Activated T-helper 1 cell treated with Interleukin-2 at 50 U/mL for 16 hours (primary cell): ENCODE results near the gene TTLL4.

Experiments
- DNase-seq: peaks from one replicate; pipeline ENCODE4 v3.0.0-alpha.2; 2020; ENCODE audit warnings: low read depth

TTLL4 gene

DNA sequence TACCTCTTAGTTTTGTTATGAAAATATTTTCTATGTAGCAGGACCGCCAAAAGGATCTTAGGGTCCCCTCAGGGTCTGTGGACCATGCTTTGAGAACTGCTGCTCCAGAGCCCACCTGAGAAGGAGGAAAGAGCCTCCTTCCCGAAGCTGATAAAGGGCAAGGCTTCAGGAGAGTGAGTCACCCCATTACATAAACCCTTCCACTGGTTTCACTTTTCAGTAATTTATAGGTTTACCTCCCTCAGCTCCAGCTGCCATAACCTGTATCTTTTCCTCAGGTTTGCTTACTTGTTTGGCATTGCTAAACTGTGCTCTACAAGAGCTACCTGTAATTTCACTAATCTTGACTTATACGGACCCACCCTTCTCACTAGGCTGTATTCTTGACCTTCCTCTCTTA lies 6.6 kb downstream of the TTLL4 start:
- DNase-seq: no peak

DNA sequence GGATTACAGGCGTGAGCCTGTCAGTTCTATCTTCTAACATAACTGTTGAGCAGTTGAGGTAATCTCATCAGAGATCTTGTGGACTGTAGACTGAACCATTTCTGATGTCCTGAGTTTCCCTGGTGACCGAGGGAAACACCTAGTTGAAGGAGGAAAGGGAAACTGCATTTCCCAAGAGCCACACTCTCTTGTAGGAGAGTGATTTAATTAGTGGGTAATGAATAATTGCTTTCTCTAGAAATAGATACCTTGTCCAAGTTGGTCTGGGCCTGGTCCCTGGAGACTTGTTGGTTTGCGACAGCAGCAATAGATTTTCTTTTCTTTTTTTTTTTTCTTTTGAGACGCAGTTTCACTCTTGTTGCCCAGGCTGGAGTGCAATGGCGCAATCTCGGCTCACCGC lies 7.4 kb downstream of the TTLL4 start:
- DNase-seq: no peak

- no peak for DNase-seq
These were observed 8.8 kb downstream of the TTLL4 start for GRCh38 chr2:218719457-218719856.

DNA sequence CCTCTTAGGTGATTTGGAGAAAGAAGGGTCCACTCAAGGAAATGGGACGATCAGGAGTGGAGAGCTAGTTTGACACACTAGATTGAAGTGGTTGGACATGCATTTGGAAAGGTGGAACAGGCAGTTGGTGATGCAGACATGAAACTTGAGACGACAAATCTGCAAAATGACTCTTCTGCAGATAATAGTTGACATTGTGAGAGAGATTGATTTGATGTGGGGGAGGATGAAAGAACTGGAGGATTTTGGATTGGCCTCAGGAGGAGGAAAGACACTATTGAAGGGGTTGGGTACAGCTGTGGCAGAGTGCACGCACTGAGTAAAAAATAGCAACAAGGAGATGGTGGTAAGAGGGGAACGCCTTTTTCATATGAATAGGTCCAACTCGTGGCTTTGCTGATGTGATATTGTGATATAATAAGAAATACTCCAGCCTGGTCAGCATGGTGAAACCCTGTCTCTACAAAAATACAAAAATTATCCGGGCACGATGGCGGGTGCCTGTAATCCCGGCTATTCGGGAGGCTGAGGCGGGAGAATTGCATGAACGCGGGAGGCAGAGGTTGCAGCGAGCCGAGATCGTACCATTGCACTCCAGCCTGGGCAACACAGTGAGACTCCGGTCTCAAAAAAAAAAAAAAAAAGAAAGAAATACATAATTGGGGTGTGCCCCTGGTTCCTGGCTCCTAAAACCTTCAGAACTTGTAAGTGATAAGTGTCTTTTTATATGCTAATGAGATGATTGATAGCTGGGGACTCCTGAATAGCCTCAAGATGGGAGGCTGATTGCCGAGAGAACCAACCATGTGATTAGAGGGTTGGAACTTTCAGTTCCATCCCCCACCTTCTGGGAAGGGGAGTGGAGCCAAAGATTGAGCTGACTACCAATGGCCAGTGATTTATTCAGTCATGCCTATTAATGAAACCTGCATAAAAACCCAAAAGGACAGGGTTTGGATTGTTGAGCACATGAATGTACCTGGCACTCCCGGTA lies 9.7 kb downstream of the TTLL4 start:
- no peak for DNase-seq

DNA sequence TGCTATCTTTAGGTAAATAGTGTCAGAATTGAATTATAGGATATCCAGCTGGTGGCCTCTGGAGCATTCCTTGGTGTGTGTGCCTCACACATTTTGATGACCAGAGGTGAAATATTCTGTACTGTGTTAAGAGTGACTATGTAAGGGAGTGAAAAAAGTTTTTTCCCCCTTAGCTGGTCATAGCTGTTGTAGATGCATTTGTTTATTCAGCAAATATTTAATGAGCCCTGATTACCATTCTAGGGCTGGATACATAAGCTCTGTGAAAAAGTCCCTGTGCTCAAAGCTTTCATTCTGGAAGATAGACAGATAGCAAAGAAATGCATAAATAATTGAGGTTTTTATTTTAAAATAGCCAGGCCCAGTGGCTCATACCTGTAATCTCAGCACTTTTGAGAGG lies 10.9 kb downstream of the TTLL4 start:
- DNase-seq: no peak

- DNase-seq: no peak
These were observed 11.3 kb downstream of the TTLL4 start for GRCh38 chr2:218721934-218722333.

- no peak for DNase-seq
These were observed 11.8 kb downstream of the TTLL4 start for GRCh38 chr2:218722419-218722818.

DNA sequence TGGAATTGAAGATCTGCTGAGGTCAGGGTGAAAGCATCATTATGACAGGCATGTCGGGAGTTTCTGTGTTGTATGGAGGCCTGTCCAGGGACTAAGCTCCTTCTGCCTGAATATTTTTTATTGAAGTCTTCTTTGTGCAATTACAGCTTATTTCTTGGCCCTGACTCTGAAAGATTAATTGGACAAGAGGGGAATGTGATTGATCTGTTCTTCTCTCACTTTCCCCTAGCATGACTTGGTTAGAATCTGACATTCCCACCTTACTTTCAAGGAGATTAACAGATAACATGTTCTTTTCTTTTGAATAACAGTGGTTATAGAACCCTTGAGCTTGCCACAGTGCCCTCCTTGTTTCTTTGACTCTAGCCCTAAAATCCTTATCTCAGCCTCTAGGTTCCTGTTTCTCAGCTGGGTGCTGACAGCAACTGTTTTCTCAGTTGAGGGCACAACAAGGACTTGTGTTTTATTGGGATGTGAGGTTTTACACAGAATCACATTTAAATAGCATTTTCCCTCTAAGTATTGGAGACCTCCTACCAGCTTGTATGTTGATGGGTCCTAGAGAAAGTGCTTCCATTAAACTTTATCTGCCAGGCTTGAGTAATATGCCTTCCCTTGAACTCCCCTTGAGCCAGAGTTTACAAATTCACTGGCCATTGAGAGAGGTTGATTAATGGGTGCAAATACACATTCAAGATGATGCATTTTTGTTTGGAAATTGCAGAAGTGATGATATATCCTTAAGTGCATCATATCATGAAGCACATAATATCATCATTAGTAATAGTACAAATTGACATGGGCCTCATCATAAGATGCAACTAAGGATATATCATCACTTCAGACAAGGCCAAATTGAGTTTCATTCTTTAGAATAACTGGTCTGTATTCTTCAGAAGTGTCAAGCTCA lies 12.5 kb downstream of the TTLL4 start:
- DNase-seq: no peak

- DNase-seq: no peak
These were observed 15.5 kb downstream of the TTLL4 start for GRCh38 chr2:218726004-218726574.

- no peak for DNase-seq
These were observed 17.0 kb downstream of the TTLL4 start for GRCh38 chr2:218727502-218728165.

DNA sequence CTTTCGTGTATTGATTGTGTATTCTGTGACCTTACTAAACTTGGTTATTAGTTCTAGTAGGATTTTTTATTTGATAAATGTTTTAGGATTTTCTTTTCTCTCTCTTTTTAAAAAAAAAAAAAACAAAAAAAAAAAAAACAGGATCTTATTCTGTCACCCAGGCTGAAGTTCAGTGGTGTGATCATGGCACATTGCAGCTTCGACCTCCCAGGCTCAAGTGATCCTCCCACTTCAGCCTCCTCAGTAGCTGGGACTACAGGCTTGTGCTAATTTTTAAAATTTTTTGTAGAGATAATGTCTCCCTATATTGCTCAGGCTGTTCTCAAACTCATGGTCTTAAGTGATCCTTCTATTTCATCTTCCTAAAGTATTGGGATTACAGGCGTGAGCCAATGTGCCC lies 19.0 kb downstream of the TTLL4 start:
- DNase-seq: no peak

DNA sequence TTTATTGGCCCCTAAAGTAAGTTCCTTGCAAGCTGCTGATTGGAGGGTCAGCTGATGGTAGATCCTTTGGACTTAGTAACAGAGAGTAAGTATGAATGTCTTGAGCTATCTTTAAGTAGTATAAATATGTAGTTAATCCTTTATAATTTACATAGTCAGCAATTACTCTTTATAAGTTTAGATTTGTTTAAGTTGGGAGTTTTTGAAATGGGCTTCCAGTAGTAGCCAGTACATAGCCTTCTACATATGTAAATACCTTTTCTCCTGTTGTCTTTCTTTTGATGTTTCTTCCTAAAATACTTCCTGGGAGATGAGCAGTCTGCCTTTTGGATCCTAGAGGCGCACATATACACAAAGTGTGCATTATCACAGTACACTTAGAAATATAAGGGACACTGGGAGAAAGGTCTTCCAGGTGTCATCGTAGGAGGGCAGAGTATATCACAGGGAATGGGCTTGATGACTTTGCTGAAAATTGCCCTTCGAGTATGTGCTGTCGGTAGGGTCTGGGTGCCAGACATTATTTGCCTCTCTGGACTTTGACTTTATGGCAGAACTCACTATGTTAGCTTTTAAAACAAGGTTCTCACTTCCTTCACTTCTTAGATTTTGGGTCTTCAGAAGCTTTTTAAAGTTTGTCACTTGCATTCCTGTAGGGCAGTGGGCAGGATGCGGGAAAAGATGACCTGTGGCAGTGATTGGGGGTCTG lies 21.6 kb downstream of the TTLL4 start:
- no peak for DNase-seq

DNA sequence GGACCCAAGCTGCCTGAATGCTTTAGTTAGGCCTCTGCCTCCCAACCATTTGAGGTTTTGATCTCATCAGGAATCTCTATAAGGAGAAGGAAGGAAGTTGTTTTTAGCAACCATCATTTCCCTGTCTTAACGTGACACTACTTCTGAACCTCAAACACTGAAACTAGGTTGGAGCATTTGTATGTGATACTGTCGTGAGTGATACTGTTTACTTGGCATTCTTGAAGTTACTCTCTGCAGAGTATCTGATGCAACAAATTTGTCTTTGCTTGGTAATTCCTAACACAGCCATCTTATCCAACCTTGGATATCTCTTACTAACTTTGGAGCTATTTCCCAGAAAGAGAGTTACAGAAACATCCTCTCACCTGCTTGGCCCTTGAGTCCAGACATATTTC lies 22.1 kb downstream of the TTLL4 start:
- DNase-seq: no peak

DNA sequence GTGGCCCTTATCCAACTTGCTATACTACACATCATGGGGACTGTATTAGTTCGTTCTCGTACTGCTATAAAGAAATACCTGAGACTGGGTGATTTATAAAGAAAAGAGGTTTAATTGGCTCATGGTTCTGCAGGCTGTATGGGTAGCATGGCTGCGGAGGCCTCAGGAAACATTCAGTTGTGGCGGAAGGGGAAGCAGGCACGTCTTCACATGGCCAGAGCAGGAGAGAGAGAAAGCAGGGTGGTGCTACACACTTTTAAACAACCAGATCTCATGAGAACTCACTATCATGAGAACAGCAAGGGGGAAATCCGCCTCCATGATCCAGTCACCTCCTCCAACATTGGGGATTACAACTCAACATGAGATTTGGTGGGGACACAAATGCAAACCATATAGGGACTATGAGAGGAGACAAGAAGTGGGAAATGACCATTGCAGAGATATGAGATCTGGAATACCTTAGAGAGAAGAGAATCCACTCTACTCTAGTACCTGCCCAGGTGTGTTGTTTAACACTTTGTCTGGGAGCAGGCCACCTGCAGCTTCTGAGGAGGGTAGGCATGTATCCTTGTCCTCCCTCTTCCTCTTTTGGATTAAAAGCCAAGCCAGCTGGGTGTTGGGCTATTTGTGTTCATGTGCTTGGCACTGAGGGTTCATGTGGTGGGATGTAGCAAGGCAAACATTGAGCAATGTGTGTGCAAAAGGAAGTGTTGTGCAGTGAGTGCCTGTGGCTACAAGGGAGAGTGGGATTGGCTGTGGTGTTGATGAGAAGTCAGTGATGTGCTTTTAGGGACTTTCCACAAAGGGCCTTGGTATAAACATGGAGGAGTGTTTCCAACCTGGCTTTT lies 22.8 kb downstream of the TTLL4 start:
- no peak for DNase-seq

DNA sequence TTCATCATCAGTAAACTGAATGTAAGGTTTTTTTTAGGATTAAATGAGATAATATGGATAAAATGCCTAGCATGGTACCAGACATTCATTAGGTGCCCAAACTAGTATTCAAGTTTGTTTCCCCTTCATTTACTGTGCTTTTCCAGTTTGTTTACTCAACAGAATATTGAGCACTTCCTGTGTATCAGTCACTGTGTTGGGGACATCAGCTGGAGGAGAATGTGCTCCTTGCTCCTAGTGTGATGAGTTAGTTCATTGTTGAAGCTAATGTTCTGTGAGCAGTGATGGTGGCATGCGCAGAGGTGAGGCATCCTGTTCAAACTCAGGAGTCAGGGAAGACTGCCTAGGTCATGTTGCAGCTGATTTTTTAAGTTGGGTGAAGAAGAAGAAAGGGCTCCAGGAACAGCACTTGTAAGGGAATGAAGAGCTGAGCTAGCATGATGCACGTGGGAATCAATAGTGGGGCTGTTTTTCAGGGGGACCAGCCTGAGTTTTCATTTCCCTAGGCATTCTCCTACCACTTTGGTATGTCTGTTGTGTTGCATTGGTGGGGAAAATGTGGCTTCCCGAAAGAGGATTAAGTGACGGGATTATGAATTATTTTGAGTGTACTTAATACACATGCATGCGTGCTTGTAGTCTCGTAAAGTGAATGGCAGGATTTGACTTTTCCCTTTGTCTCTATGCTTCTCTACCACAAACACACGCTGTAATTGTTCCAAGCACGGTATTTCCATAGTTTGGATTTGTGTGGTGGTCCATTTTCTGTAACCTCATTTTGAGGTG lies 23.7 kb downstream of the TTLL4 start:
- no peak for DNase-seq

- no peak for DNase-seq
These were observed 25.9 kb downstream of the TTLL4 start for GRCh38 chr2:218736531-218736930.

- DNase-seq: no peak
These were observed 32.4 kb downstream of the TTLL4 start for GRCh38 chr2:218743068-218743467.

DNA sequence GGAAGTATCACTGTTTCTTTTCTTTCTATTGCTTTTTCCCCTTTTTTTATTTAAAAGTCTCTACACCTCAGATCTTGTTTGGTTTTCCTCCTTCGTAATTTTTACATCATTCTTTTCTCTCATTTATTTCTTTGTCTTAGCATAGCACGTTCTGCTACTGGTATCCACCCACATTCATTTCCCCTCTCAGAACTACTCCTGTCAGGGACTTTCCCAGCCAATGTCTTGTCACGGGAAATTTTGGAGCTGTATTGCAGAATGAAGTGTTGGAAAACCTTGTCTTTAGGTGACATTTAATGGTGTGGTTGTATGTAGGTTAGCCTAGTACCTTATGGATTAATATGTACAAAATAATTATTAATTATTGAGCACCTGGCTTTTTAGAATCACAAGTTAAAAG lies 34.0 kb downstream of the TTLL4 start:
- no peak for DNase-seq

- no peak for DNase-seq
These were observed 34.5 kb downstream of the TTLL4 start for GRCh38 chr2:218745160-218745558.
